CD4-positive, CD25-positive, alpha-beta regulatory T cell (primary cell): ENCODE data around the gene PTCH1. TPM values are rescaled to one million over a fixed set of nuclear protein-coding genes. Genes with fewer than 3 reads are reported as not detected.
A peak's percentile ranks its signal among the peaks of the same experiment; 100 is the strongest.

Experiments used
- ATAC-seq, 2 donors: fragments of 150-1000 bp; cut with Tn5 transposase; one replicate each; pipeline ENCODE4 v1.10.0; 2021; ENCODE audit warnings: low read depth in 2 of 2, moderate number of reproducible peaks in 2 of 2, moderate library complexity in 1 of 2
- DNase-seq, 3 donors: peaks; one replicate each; pipeline versions ENCODE4 v3.0.0 to v3.0.0-alpha.2; 2012 to 2022; ENCODE audit warnings: mixed read lengths in 1 of 3
- H3K27ac ChIP-seq: one replicate; pipeline ENCODE4 v1.7.0; 2013; ENCODE audit warnings: mild to moderate bottlenecking, low read length; ENCODE audit not compliant: insufficient read depth, poor library complexity, severe bottlenecking
- H3K27me3 ChIP-seq: one replicate; pipeline ENCODE4 v1.7.0; 2013; ENCODE audit warnings: low read length; ENCODE audit not compliant: control insufficient read depth, insufficient read depth
- H3K36me3 ChIP-seq: one replicate; pipeline ENCODE4 v1.7.0; 2013; ENCODE audit warnings: mild to moderate bottlenecking, low read length, moderate library complexity; ENCODE audit not compliant: control insufficient read depth, insufficient read depth
- H3K4me1 ChIP-seq: 2 replicates; pipeline ENCODE4 v1.7.0; 2013; ENCODE audit warnings: mild to moderate bottlenecking, low read length; ENCODE audit not compliant: insufficient read depth, control insufficient read depth, poor library complexity, severe bottlenecking
- H3K4me3 ChIP-seq: one replicate; pipeline ENCODE4 v1.7.0; 2013; ENCODE audit warnings: low read depth, mild to moderate bottlenecking, low read length, moderate library complexity
- H3K9me3 ChIP-seq, 2 experiments: 1 replicate in 1 of 2; 2 replicates in 1 of 2; pipeline ENCODE4 v1.7.0; 2013; ENCODE audit warnings: low read length in 2 of 2, mild to moderate bottlenecking in 1 of 2, moderate library complexity in 1 of 2; ENCODE audit not compliant: control insufficient read depth in 2 of 2
- H3K27ac Mint-ChIP-seq, 3 donors: one replicate each; pipeline ENCODE4 v1.8.0; 2020 to 2022; ENCODE audit warnings: mild to moderate bottlenecking in 3 of 3, mixed read lengths in 3 of 3, moderate library complexity in 2 of 3
- H3K27me3 Mint-ChIP-seq: one replicate; pipeline ENCODE4 v1.8.0; 2022; ENCODE audit warnings: mild to moderate bottlenecking, mixed read lengths
- H3K36me3 Mint-ChIP-seq: one replicate; pipeline ENCODE4 v1.8.0; 2020; ENCODE audit warnings: mixed read lengths
- H3K4me1 Mint-ChIP-seq, 4 donors: one replicate each; pipeline ENCODE4 v1.8.0; 2020 to 2022; ENCODE audit warnings: mixed read lengths in 4 of 4, mild to moderate bottlenecking in 1 of 4
- H3K4me3 Mint-ChIP-seq, 4 donors: one replicate each; pipeline ENCODE4 v1.8.0; 2020 to 2022; ENCODE audit warnings: mild to moderate bottlenecking in 4 of 4, mixed read lengths in 4 of 4, moderate library complexity in 3 of 4
- H3K9me3 Mint-ChIP-seq, 7 donors: one replicate each; pipeline ENCODE4 v1.8.0; 2020 to 2022; ENCODE audit warnings: mixed read lengths in 7 of 7, mild to moderate bottlenecking in 3 of 7, moderate library complexity in 2 of 7
- polyA plus RNA-seq, 4 donors: library from polyadenylated mRNA; unstranded; fragments of 300-500 nt; fragmentation: Illumina TruSeq; gene quantifications; one replicate each; pipeline ENCODE4 v1.2.3, GENCODE V29; 2021
- total RNA-seq: library from RNA; stranded (reverse); gene quantifications from one replicate; pipeline ENCODE4 v1.2.3, GENCODE V29; 2022

The PTCH1 gene
- total and polyA plus RNA-seq, 5 donors from 2014 or later = 3.5 to 11.8 (median 8.1) TPM

- H3K4me1 Mint-ChIP-seq = peaks cover 0 to 33% (median 26%) of the 10 kb centered on the region in 4 donors
- H3K9me3 Mint-ChIP-seq = no peaks in the 10 kb centered on the region
- Histone ChIP-seq H3K27ac (no peak overlapping the region), H3K4me3 (no peak overlapping the region), H3K4me1 (peaks cover 23% of the 10 kb centered on the region), H3K36me3 (peaks cover 22% of the 10 kb centered on the region), H3K27me3 (peaks cover 3% of the 10 kb centered on the region), H3K9me3 (no peaks in the 10 kb centered on the region)
- ATAC-seq (no peak), DNase-seq (no peak)
- H3K4me3 Mint-ChIP-seq = peak overlapping the region in 1 of 4 donors; percentile 61
- H3K27me3 Mint-ChIP-seq = peaks cover 26% of the 10 kb centered on the region
- H3K27ac Mint-ChIP-seq = no peak overlapping the region
- H3K36me3 Mint-ChIP-seq = peaks cover 10% of the 10 kb centered on the region
Observed at GRCh38 chr9:95460518-95461164, 56.1 kb downstream of the PTCH1 start.

- no peak overlapping the region for H3K27ac Mint-ChIP-seq
- H3K27ac ChIP-seq = no peak overlapping the region
- H3K9me3 ChIP-seq = no peaks in the 10 kb centered on the region
- peaks cover 13% of the 10 kb centered on the region for H3K36me3 Mint-ChIP-seq
- peaks cover 23% of the 10 kb centered on the region for H3K4me1 ChIP-seq
- H3K4me3 Mint-ChIP-seq = no peak overlapping the region
- ATAC-seq = no peak
- no peak for DNase-seq
- peaks cover 26% of the 10 kb centered on the region for H3K27me3 Mint-ChIP-seq
- peaks cover 0 to 31% (median 24%) of the 10 kb centered on the region in 4 donors for H3K4me1 Mint-ChIP-seq
- H3K27me3 ChIP-seq = peaks cover 3% of the 10 kb centered on the region
- peaks cover 22% of the 10 kb centered on the region for H3K36me3 ChIP-seq
- no peak overlapping the region for H3K4me3 ChIP-seq
- no peaks in the 10 kb centered on the region for H3K9me3 Mint-ChIP-seq
Observed at GRCh38 chr9:95459851-95460517, 56.8 kb downstream of the PTCH1 start.

- no peak for ATAC-seq
- Mint-ChIP-seq H3K4me3 (no peak overlapping the region), H3K27me3 (peaks cover 26% of the 10 kb centered on the region), H3K4me1 (peaks cover 0 to 30% (median 23%) of the 10 kb centered on the region in 4 donors), H3K9me3 (no peaks in the 10 kb centered on the region), H3K27ac (no peak overlapping the region), H3K36me3 (peaks cover 17% of the 10 kb centered on the region)
- no peak overlapping the region for H3K27ac ChIP-seq
- no peak overlapping the region for H3K4me3 ChIP-seq
- H3K36me3 ChIP-seq = peaks cover 25% of the 10 kb centered on the region
- no peak for DNase-seq
- no peaks in the 10 kb centered on the region for H3K9me3 ChIP-seq
- H3K4me1 ChIP-seq = peaks cover 23% of the 10 kb centered on the region
- H3K27me3 ChIP-seq = peaks cover 3% of the 10 kb centered on the region
Observed at GRCh38 chr9:95459178-95459577, 57.6 kb downstream of the PTCH1 start.

GRCh38 chr9:95458666-95459065, 58.1 kb downstream of the PTCH1 start:
- no peak for ATAC-seq
- H3K36me3 ChIP-seq = peaks cover 26% of the 10 kb centered on the region
- H3K36me3 Mint-ChIP-seq = peaks cover 21% of the 10 kb centered on the region

GRCh38 chr9:95457769-95458168, 59.0 kb downstream of the PTCH1 start:
- peaks cover 0 to 21% (median 18%) of the 10 kb centered on the region in 4 donors for H3K4me1 Mint-ChIP-seq
- H3K4me3 Mint-ChIP-seq = no peak overlapping the region
- Histone ChIP-seq H3K4me1 (peaks cover 12% of the 10 kb centered on the region), H3K9me3 (no peaks in the 10 kb centered on the region), H3K27ac (no peak overlapping the region), H3K4me3 (no peak overlapping the region), H3K36me3 (peaks cover 27% of the 10 kb centered on the region), H3K27me3 (peaks cover 3% of the 10 kb centered on the region)
- DNase-seq (no peak), ATAC-seq (no peak)
- peaks cover 22% of the 10 kb centered on the region for H3K36me3 Mint-ChIP-seq
- H3K9me3 Mint-ChIP-seq = no peaks in the 10 kb centered on the region
- no peak overlapping the region for H3K27ac Mint-ChIP-seq
- peaks cover 22% of the 10 kb centered on the region for H3K27me3 Mint-ChIP-seq

More at GRCh38 chr9:95458666-95459065, 58.1 kb downstream of the PTCH1 start:
- H3K27ac ChIP-seq = no peak overlapping the region
- Mint-ChIP-seq H3K4me1 (peaks cover 0 to 26% (median 25%) of the 10 kb centered on the region in 4 donors), H3K27ac (no peak overlapping the region), H3K4me3 (no peak overlapping the region), H3K27me3 (peaks cover 26% of the 10 kb centered on the region), H3K9me3 (no peaks in the 10 kb centered on the region)
- no peaks in the 10 kb centered on the region for H3K9me3 ChIP-seq
- H3K4me1 ChIP-seq = peaks cover 21% of the 10 kb centered on the region
- H3K27me3 ChIP-seq = peaks cover 3% of the 10 kb centered on the region
- H3K4me3 ChIP-seq = no peak overlapping the region
- DNase-seq = no peak

- H3K27me3 Mint-ChIP-seq = peaks cover 14% of the 10 kb centered on the region
- Histone ChIP-seq H3K27ac (no peak overlapping the region), H3K36me3 (peaks cover 28% of the 10 kb centered on the region), H3K4me1 (no peaks in the 10 kb centered on the region), H3K27me3 (no peaks in the 10 kb centered on the region), H3K4me3 (no peak overlapping the region), H3K9me3 (no peaks in the 10 kb centered on the region)
- peaks cover 0 to 4% (median 0%) of the 10 kb centered on the region in 4 donors for H3K4me1 Mint-ChIP-seq
- H3K36me3 Mint-ChIP-seq = peaks cover 22% of the 10 kb centered on the region
- no peaks in the 10 kb centered on the region for H3K9me3 Mint-ChIP-seq
- no peak overlapping the region for H3K27ac Mint-ChIP-seq
- ATAC-seq (no peak), DNase-seq (no peak)
- no peak overlapping the region for H3K4me3 Mint-ChIP-seq
Observed at GRCh38 chr9:95455714-95456113, 61.1 kb downstream of the PTCH1 start.

GRCh38 chr9:95452176-95452575, 64.6 kb downstream of the PTCH1 start:
- Mint-ChIP-seq H3K27me3 (peaks cover 4% of the 10 kb centered on the region), H3K27ac (no peak overlapping the region), H3K36me3 (peaks cover 20% of the 10 kb centered on the region), H3K9me3 (no peaks in the 10 kb centered on the region), H3K4me3 (no peak overlapping the region), H3K4me1 (peaks cover 0 to 3% (median 0%) of the 10 kb centered on the region in 4 donors)
- H3K9me3 ChIP-seq = no peaks in the 10 kb centered on the region
- no peaks in the 10 kb centered on the region for H3K27me3 ChIP-seq
- H3K27ac ChIP-seq = no peak overlapping the region
- no peak overlapping the region for H3K4me3 ChIP-seq
- no peak for DNase-seq
- H3K36me3 ChIP-seq = peaks cover 8% of the 10 kb centered on the region
- H3K4me1 ChIP-seq = no peaks in the 10 kb centered on the region
- ATAC-seq = no peak

- Mint-ChIP-seq H3K27ac (no peak overlapping the region), H3K9me3 (no peaks in the 10 kb centered on the region), H3K27me3 (no peaks in the 10 kb centered on the region), H3K4me1 (peaks cover 0 to 3% (median 0%) of the 10 kb centered on the region in 4 donors), H3K36me3 (peaks cover 14% of the 10 kb centered on the region), H3K4me3 (no peak overlapping the region)
- ATAC-seq = no peak
- Histone ChIP-seq H3K36me3 (peaks cover 6% of the 10 kb centered on the region), H3K9me3 (no peaks in the 10 kb centered on the region), H3K27ac (no peak overlapping the region), H3K4me1 (no peaks in the 10 kb centered on the region), H3K4me3 (no peak overlapping the region), H3K27me3 (no peaks in the 10 kb centered on the region)
- DNase-seq = no peak
Observed at GRCh38 chr9:95451065-95451426, 65.7 kb downstream of the PTCH1 start.
